Stimulated activated CD4-positive, alpha-beta T cell treated with anti-CD3 and anti-CD28 coated beads, Interleukin-15, amount 100 ng/mL, for 24 hours (primary cell): ENCODE data around the gene RNU6-1.
A peak's percentile ranks its signal among the peaks of the same experiment; 100 is the strongest.

Source experiments
- DNase-seq: peaks from one replicate; pipeline ENCODE4 v3.0.0-alpha.2; 2020

RNU6-1 gene

GRCh38 chr15:67820122-67820991, 19.5 kb downstream of the RNU6-1 start:
- peak; percentile 6 for DNase-seq

GRCh38 chr15:67819636-67820035, 20.2 kb downstream of the RNU6-1 start:
- DNase-seq: no peak

- DNase-seq: no peak
Measured at GRCh38 chr15:67818464-67818863, 21.4 kb downstream of the RNU6-1 start.

GRCh38 chr15:67816668-67817067, 23.2 kb downstream of the RNU6-1 start:
- no peak for DNase-seq

GRCh38 chr15:67815036-67815592, 24.7 kb downstream of the RNU6-1 start:
- no peak for DNase-seq

- DNase-seq: no peak
Measured at GRCh38 chr15:67813104-67813634, 26.7 kb downstream of the RNU6-1 start.

GRCh38 chr15:67812241-67812644, 27.6 kb downstream of the RNU6-1 start:
- no peak for DNase-seq

GRCh38 chr15:67809866-67810265, 30.0 kb downstream of the RNU6-1 start:
- no peak for DNase-seq

- no peak for DNase-seq
Measured at GRCh38 chr15:67809441-67809840, 30.4 kb downstream of the RNU6-1 start.

GRCh38 chr15:67808821-67809220, 31.0 kb downstream of the RNU6-1 start:
- DNase-seq: no peak

- no peak for DNase-seq
Measured at GRCh38 chr15:67807836-67808235, 32.0 kb downstream of the RNU6-1 start.

GRCh38 chr15:67807141-67807540, 32.7 kb downstream of the RNU6-1 start:
- no peak for DNase-seq

GRCh38 chr15:67806536-67806935, 33.3 kb downstream of the RNU6-1 start:
- DNase-seq: no peak

GRCh38 chr15:67805666-67806516, 34.0 kb downstream of the RNU6-1 start:
- DNase-seq: no peak

GRCh38 chr15:67805008-67805665, 34.7 kb downstream of the RNU6-1 start:
- no peak for DNase-seq

GRCh38 chr15:67803996-67804843, 35.6 kb downstream of the RNU6-1 start:
- no peak for DNase-seq

GRCh38 chr15:67803299-67803698, 36.5 kb downstream of the RNU6-1 start:
- DNase-seq: no peak

- DNase-seq: no peak
Measured at GRCh38 chr15:67801926-67802914, 37.6 kb downstream of the RNU6-1 start.

GRCh38 chr15:67801142-67801541, 38.7 kb downstream of the RNU6-1 start:
- DNase-seq: no peak

- DNase-seq: no peak
Measured at GRCh38 chr15:67799801-67800205, 40.0 kb downstream of the RNU6-1 start.
